NCI-H526 treated with DMSO at 0.1 percent for 48 hours (cell line): Measurements from ENCODE around the gene PPDPF.
"Not testable (repeated sequence)": the region's sequence is repeated elsewhere in the genome, so short reads cannot be mapped to it uniquely, and the experiment has no call there.

Source experiments
- DNase-seq: peaks from one replicate; lab custom pipeline; 2025; lab: John Stamatoyannopoulos, UW

The PPDPF gene, protein sequence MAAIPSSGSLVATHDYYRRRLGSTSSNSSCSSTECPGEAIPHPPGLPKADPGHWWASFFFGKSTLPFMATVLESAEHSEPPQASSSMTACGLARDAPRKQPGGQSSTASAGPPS

DNA sequence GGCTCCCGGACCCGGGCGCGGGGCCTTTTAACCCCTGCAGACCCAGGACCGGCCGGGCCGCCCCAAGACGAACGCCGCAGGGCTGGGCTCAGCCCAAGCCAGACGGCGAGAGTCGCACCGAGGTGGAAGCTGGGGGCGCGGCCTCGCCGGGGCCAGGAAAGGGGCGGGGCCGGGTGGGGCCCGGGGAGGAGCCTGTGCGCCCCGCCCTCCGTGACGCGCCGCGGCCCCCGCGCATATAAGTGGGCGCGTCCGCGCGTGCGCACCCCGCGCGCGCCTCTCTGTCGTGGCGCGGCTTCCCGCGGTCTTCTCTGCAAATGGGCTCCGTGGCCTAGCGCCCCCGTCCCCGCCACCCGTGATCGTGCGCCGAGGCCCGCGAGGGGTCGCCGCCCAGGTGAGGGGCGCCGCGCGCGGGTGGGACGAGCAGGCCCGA lies at the start of gene PPDPF:
TSS of gene PPDPF (plus strand) at position 262 of the 430 bp plus-strand sequence. CDS start 544 bp downstream, outside the sequence.
- DNase-seq, result peak; percentile 61

DNA sequence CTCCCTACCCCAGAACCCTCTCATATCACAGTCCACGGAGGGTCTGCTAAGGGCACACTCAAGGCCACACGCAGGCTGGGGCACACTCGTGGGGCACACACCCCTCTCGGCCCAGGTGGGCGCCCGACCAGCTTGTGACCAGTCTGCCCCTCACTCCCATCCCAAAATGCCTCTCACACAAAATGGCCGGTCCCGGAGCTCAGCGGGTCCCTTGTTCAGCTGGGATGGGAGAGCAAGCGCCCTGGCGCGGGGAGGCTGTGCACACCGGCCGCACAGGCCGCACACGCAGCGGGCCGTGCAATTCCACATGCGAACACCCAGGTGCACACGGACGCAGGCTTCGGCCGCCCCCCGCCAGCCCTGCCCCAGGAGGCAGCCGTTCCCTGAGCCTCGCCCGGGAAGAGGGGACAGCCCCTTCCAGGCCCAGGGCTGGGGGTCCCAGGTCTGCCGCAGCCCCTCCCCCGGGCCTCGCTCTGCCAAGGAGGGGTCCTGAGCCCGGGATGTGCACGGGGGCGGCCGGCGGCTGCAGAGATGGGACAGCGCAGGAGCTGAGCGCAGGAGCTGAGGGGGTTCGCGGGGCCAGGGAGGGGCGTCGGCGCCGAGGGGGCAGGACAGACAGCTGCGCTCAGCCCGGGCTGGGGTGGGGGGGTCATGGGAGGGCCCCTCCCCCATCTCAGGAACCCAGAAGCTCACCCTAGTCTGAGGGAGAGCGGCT lies 49.4 kb upstream of the PPDPF start:
- peak; percentile 37 for DNase-seq

DNA sequence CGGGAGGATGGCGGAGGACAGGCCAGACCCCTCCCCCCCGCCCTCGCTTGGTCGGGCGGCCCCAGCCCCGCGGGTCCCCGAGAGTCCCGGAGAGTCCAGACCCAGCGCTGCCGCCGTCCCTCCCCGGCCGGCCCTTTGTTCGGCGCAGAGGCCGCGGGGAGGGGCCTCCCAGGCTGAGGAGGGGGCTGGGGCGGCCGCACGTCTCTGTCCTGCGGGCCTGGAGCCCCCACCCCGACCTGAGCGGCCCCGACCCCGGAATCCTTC lies 48.9 kb upstream of the PPDPF start:
- DNase-seq, result no peak

DNA sequence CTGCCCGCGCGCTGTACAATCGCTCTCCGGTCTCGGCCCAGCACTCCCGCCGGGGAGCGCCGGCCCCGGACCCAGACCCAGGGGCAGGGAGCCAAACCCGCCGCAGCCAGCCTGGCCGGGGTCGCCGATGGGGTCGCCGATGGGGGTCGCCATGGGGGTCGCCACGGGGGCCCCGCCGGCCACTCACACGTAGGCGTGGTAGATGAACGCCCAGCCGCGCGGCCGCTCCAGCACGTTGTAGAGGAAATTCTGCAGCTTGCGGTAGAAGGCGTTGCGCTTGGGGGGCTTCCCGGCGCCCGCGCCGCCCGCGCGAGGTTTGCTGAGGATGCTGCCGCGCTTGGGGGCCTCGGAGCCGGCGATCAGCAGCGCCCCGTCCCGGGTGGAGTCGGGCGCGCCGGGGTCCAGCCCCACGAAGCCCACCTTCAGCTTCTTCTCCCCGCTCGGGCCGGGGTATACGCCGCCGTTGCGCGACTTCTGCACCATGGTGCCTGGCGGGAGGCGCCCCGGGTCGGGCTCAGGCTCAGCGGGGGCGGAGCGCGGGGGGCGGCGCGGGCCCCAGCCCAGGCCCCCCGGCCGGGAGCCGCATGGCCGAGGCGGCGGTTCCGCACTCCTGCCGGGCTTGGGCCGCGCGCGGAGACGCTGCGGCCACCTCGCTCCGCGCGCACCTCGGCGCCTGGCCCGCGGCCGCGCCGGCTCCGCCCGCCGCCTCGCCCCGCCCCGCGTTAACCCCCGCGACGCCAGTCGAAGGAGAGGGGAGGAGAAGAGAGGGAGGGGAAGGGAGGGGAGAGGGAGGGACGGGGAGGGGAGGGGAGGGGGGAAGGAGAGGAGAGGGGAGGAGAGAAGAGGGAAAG lies 48.4 kb upstream of the PPDPF start, which contains the start of gene KCNQ2:
TSS of gene KCNQ2 (minus strand) at position 675 of the 851 bp plus-strand sequence. CDS start at position 483, 192 bp downstream.
- peak; percentile 21 for DNase-seq

DNA sequence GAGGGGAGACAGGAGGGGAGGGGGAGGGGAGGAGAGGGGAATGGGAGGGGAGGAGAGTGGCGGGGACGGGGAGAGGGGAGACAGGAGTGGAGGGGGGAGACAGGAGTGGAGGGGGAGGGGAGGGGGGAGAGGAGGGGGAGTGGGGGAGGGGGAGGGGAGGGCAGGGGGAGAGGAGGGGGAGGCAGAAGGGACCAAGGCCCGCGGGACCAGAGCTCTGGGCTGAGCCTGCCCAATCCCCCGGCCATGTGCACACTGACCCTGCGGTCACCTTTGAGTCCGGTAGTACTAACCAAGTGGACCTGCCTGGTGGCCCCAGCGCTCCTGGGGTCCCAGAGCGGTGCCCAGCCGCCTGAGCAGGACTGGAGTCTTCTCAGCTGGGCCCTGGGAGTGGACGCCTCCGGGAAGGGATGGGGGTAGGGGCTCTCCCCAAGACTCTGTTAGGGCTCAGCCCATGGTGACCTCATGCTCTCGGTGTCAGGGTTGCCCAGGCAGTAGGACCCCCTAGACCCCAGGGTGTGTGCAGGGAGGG lies 47.6 kb upstream of the PPDPF start:
- DNase-seq, result no peak

DNA sequence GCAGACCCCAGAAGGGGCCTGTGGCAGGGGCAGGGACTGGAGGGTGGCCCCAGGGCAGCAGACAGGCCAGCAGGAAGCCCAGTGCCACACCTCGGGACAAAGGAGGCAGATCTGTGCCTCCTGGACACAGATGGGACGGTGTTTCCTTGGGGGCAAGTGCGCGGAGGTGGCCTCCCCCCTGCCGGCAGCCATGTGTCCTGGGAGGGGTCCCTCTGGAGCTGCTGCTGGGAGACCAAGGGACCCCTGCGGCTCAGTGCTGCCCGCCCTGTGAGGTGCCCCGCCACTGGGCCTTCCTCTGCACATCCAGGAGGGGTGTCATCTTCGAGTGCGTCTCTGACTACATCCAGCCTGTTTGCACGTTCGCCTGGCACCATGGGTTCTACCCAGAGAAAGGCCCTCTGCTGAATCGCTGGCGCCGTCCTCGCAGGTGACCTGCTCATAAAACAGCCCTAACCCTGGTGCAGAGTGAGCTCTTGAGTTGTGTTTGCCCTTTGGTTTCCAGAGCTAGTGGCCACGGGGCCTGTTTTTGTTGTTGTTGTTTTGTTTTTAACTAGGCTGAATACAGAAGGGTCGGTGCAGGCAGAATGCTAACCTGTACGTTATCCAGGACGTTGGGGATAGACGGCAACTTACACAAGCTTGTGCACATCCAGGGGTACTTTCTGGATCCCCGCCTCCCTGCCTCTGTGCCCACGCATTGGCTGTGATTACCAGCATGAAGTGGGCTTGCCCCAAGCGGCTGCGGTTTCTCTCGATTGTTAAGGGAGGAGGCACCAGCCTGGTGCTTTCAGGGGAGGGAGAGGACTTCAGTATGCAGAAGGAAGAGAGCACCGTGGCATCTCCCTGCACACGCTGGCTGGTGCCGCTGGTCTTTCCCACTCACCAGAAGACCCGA lies 46.8 kb upstream of the PPDPF start:
- peak; percentile 44 for DNase-seq

DNA sequence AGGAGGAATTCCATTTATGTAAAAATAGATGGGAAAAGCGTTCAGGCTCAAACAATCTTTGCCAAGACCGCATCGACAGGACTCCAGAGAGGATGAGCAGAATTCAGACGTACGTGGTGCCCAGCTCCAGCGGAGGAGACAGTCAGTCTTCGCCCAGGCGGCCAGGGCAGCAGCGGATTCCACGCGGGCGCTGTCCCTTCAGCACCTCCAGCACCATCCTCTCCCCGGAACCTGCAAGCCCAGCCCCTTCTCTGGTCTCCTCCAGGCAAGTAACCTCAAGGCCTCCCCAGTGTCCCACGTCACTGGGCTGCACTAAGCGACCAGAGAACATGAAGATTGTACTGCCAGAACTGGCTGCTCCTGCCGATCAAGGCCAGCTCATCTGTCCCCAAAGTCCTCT lies 45.4 kb upstream of the PPDPF start:
- DNase-seq, result no peak

DNA sequence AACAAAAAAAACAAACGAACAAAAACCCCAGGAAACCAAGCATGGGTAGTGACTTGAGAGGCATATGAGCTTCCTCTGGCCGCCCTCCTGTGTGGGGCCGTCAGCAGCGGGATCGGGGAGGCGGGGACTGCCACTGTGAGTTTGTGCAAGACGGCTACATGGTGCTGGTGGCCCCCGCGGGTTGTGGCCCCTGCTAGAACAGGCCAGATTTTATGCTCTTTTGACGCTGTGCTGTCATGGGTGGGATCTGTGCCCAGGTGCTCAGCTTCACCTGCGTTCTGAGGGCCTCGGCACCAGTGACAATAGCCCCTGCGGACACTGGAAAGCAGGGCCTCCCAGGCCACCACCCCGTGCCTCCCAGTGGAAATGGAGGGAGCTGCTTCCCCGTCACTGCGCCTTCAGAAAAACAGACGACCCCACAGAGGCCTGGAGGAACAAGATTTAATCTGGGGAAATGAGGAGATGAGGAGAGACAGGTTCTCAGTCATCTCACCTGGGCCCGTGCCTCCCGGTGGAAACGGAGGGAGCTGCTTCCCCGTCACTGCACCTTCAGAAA lies 43.4 kb upstream of the PPDPF start:
- no peak for DNase-seq

DNA sequence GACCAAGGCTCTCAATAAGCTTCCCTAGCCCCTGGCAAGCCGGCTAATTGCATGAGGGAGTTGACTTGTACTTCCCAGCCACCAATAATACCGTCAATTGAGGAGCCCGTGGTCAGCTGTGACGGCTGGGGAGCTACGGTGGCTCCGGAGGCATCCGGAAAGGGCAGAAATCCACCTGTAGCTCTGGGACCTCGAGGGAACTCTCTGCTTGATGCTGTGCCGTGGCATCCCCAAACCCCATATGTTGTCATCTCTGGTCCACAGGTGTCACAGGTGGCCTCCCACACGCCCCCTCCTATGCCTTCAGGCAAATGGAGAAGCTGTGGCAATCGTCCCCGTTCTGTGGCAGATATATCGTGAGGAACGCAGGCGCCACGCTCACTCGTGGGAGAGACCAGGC lies 42.6 kb upstream of the PPDPF start:
- no peak for DNase-seq

DNA sequence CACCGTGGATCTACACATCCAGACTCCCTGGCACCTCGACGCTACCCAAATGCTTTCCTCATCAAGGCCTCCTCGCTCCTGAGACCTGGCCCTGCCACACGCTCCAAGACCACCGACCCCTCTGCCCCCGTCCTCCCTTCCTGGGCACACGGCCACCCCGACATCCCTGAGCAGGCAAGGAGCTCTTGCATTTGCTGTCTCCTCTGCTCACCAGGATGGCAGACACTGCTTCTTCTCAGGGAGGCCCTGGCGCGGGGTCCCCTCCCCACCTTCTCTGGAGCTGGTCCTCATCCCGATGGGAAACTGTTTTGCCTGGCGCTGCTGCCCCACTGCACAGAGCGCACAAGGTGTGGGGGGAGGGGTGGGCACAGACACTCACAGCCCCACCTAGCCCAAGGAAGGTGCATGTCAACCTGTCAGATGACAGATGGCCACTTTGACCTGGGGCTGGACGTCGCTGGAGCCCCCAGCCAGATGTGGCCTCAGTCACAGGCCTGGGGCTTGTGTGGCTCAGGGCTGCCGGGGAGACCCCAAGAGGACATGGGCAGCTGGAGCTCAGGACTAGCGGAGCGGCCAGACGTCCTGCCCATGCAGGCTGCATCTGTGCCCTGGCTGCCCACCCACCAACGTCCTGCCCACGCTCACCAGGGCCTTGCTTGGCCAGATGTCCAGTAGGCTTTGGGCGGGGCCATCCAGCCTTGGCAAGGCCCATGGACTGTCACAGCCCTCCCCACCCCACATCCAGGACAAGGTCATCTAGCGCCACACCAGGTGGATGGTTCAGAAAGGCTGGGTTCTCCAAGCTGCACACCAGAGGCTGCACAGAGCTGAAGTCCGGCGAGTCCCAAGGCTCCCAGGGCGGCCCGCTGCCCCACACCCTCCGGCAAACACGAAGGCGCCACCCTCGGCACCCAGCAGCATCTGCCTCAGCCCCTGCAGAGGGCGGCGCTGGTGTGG lies 41.9 kb upstream of the PPDPF start:
- no peak for DNase-seq

DNA sequence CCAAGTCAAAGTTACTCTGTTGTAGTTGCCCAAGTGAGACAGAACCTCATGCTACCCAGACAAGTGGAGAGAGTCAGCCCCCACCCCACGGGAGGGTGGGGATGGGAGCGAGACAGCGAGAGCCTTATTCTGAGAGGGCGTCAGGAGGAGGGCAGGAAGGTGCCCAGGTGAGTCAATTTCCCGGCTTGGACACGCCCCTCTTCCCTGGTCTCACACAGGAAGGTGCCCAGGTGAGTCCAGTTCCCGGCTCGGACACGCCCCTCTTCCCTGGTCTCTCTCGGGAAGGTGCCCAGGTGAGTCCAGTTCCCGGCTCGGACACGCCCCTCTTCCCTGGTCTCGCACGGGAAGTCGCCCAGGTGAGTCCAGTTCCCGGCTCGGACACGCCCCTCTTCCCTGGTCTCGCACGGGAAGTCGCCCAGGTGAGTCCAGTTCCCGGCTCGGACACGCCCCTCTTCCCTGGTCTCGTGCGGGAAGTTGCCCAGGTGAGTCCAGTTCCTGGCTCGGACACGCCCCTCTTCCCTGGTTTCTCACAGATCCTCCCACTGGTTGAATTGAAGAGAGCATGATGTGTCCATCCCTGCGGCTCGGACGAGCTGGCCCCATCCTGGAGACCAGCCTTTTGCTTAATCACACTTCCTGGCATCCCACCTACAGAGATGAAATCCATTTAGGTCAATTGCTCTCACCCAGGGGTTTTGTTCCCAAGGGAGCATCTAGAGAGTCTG lies 40.7 kb upstream of the PPDPF start:
- DNase-seq, result not testable (repeated sequence)

DNA sequence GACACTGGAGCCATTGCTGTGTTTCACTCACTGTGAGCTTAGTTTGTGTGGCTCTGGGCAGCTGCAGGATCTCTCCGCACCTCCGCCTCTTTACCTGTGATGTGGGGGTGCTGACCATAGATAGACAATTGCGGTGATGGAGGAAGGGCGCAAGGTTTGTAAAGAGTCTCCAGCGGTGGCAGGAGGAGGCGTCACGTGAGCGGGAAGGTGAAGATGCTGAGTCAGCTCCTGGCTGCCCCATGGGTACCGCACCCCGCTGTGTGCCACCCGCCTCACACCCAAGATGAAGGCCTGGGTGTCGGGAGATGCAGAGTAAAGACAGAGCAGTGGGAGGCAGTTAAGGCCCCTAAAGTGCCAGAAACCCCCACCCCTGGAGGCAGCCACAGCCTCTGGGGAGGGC lies 39.1 kb upstream of the PPDPF start:
- DNase-seq, result no peak

DNA sequence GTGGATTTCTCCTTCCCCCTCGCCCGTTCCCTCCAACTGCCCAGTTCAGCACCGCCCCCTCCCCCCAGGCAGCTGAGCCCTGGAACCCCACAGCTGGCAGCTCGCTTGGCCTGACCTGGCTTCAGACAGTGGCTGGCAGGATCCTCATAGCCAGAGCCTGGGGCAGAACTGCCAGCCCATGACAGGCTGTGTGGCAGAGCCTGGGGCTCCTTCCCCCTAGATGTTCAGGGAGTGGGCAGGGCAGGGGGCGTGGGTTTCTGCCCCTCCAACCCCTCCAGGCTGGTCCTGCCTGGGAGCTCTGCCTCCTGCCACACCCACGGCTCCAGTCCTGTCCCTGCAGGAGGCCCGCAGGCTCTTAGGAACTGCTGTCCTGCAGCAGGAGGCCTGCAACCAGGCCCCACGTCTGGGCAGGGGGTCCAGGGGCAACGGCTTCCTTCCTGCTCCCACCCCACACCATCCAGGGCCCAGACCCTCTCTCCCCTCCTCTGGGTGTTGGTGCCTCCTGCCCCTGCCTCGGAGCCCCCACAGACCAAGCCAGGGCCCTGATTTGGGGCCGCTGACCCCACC lies 38.5 kb upstream of the PPDPF start:
- DNase-seq, result no peak

DNA sequence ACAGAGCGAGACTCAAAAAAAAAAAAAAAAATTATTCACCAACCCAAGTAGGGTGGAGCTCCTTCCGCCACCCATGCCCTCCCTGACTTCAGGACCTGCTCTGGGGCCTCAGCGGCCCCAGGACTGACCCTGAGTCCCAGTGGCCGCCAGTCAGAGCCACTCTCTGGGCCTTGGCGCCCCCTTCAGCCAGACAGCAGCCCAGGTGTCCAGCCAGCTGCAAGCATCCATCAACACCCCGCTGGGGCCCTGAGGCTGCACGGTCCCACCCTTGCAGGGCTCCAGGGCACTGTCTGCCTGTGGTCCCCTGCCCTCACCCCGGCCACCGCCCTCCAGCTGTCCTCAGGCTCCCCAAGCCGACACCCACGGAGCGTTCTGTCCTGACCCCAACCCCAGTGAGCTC lies 36.7 kb upstream of the PPDPF start:
- no peak for DNase-seq

DNA sequence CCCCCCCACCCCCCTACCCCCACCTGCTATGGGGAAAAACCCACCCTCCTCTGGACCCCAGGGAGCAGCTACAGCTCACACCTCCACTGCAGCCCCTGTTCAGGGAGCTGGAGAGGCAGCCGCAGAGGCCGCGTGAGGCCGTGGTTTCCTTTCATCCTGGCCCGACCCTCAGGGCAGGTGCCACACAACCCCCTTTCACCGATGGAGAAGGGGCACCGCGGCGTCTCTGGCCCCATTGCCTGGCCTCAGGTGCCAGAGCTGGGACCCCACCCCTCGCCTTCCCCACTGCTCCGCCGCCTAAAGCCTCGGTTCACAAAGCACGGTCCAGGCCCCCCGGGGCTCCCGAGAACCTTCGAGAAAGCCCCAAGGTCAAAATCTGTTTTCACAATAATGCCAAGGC lies 36.3 kb upstream of the PPDPF start:
- no peak for DNase-seq

DNA sequence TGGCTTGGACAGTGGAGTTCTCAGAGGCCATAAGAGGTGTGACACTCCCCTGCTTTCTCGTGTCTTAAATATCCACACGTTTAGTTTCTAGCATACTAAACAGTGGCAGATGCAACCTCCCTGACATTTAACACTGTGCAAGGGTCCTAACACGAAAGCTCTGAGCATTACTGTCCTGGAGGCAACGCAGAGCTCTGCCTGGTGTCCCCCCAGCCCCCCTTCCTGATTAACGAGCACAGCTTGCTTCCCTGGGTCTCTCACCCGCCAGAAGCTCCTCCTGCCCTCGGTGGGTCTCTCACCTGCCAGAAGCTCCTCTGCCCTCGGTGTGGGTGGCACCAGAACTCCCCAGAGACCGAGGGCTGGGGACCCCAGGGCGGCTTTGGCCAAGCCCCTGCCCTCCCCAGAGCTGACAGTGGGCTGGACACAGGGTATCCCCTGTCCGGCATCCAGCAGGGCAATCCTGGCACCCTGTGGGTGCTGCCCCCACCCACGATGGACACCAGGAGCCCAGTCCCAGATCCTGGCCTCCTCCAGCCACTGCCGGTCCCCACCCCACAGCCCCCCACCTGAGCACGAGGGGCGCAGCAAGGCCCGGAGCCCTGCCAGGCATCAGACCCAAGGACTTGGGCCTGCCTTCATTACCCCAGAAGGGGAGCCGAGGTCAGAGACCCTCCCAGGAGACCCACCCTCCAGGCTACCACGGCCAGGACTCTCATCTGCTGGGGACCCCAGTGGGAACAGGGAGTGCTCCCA lies 35.7 kb upstream of the PPDPF start:
- DNase-seq, result no peak

DNA sequence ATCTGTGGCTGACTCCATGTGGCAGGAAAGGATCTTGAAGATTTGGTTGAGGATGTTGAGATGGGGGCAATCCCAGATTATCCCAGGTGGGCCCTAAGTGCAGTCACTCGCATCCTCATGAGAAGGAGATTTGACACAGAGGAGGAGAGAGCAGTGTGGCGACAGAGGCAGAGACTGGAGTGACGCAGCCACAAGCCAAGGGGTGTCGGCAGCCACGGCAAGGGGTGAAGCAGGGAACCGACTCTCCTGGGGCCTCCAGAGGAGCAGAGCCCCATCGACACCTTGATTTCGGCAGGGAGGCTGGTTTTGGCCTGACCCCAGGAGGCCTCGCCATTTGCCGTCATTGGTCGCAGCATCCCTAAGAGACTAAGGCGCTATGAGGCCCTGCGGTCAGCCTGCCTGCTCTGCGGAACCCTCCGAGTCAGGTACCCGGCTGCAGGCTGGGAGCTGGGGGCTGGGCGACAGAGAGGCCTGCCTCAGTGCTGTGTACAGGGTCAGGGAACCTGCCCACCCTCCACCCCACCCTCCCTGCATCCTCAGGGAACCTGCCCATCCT lies 34.2 kb upstream of the PPDPF start:
- no peak for DNase-seq

DNA sequence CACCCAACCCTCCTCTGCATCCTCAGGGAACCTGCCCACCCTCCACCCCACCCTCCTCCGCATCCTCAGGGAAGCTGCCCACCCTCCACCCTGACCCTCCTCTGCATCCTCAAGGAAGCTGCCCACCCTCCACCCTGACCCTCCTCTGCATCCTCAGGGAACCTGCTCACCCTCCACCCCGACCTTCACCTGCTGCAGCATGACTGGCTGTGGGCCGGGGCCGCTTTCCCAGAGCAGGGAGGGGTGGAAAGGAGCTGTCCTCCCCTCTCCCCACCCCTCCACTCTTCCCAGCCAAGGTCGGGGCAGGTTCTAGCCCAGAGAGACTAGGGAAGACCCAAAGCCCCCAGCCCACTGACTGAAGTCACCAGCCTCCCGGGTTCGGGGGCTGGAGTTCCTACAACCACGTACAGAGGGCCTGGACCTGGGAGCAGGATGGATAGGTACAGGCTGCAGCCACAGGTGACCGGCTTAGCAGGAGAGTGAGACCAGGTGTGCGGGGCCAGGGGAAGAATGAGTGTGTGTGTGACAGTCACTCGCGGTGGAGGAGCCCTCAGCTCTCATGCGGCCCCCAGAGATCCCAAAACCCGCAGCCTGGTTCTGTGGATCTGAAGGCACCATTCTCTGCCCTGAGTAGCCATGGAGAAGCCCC lies 33.3 kb upstream of the PPDPF start:
- DNase-seq, result no peak
